GM23248 (cell line): Measurements from ENCODE around the gene DPCD. TPM values are rescaled to one million over a fixed set of nuclear protein-coding genes. Genes with fewer than 3 reads are reported as not detected.
"Not testable (repeated sequence)": the region's sequence is repeated elsewhere in the genome, so short reads cannot be mapped to it uniquely, and the experiment has no call there.

Source experiments
- DNase-seq: peaks from one replicate; pipeline ENCODE4 v3.0.0-alpha.2; 2015
- H2AFZ ChIP-seq: fragments of 200-600 bp; sonication (generic); 2 replicates; pipeline ENCODE4 v1.6.1; 2016; ENCODE audit warnings: antibody characterized with exemption
- H3F3A ChIP-seq: fragments of 200-600 bp; sonication (generic); 2 replicates; pipeline ENCODE4 v1.6.1; 2016; ENCODE audit warnings: mild to moderate bottlenecking, antibody characterized with exemption, mixed run types; ENCODE audit not compliant: insufficient read depth
- H3K27ac ChIP-seq: fragments of 200-600 bp; sonication (generic); 2 replicates; pipeline ENCODE4 v1.5.1; 2016; ENCODE audit warnings: mild to moderate bottlenecking
- H3K27me3 ChIP-seq: fragments of 200-600 bp; sonication (generic); replicated peaks from 2 replicates; pipeline ENCODE4 v1.6.1; 2016; ENCODE audit warnings: mild to moderate bottlenecking; ENCODE audit not compliant: insufficient read depth
- H3K36me3 ChIP-seq: fragments of 200-600 bp; sonication (generic); 2 replicates; pipeline ENCODE4 v1.6.1; 2016; ENCODE audit warnings: low read depth, mild to moderate bottlenecking
- H3K4me1 ChIP-seq: fragments of 200-600 bp; sonication (generic); 2 replicates; pipeline ENCODE4 v1.6.1; 2016; ENCODE audit warnings: mild to moderate bottlenecking; ENCODE audit not compliant: insufficient read depth
- H3K4me2 ChIP-seq: fragments of 200-600 bp; sonication (generic); one replicate; pipeline ENCODE4 v1.6.1; 2016; ENCODE audit warnings: mild to moderate bottlenecking; ENCODE audit not compliant: unreplicated experiment
- H3K4me3 ChIP-seq: fragments of 200-600 bp; sonication (generic); 2 replicates; pipeline ENCODE4 v1.5.1; 2016; ENCODE audit warnings: mild to moderate bottlenecking
- H3K79me2 ChIP-seq: fragments of 200-600 bp; sonication (generic); 2 replicates; pipeline ENCODE4 v1.6.1; 2016; ENCODE audit warnings: mild to moderate bottlenecking; ENCODE audit not compliant: insufficient read depth
- H3K9ac ChIP-seq: fragments of 200-600 bp; sonication (generic); 2 replicates; pipeline ENCODE4 v1.6.1; 2016; ENCODE audit warnings: mild to moderate bottlenecking
- H3K9me2 ChIP-seq: fragments of 200-600 bp; sonication (generic); 2 replicates; pipeline ENCODE4 v1.6.1; 2016; ENCODE audit warnings: mixed run types, mild to moderate bottlenecking, moderate library complexity; ENCODE audit not compliant: insufficient read depth
- H3K9me3 ChIP-seq: fragments of 200-600 bp; sonication (generic); one replicate; pipeline ENCODE4 v1.6.1; 2017; ENCODE audit warnings: low read depth
- H4K20me1 ChIP-seq: fragments of 200-600 bp; sonication (generic); 2 replicates; pipeline ENCODE4 v1.6.0; 2016; ENCODE audit not compliant: insufficient read depth
- EZH2 ChIP-seq: fragments of 200-600 bp; sonication (generic); IDR thresholded peaks from 2 replicates; pipeline ENCODE4 v1.6.1; 2018; ENCODE audit warnings: antibody characterized with exemption, mild to moderate bottlenecking; ENCODE audit not compliant: insufficient read depth, poor library complexity, severe bottlenecking
- EZH2phosphoT487 ChIP-seq: fragments of 200-600 bp; sonication (generic); IDR thresholded peaks from 2 replicates; pipeline ENCODE4 v1.6.1; 2018; ENCODE audit warnings: antibody characterized with exemption, moderate library complexity, mild to moderate bottlenecking, low read depth; ENCODE audit not compliant: insufficient read depth
- WGBS, 2 experiments: methylation state at CpG; one replicate each; pipeline ENCODE4 v1.1.6; 2015 to 2017; ENCODE audit warnings: low lambda C conversion rate in 2 of 2, low coverage in 1 of 2; ENCODE audit errors: missing lambda C conversion rate in 2 of 2; 5-methylcytosine and 5-hydroxymethylcytosine counted together
- in situ Hi-C: fragments of 300-500 bp; cut with MboI; formaldehyde crosslinking; loops from 2 replicates; pipeline ENCODE4 v1.15.0; 2020
- polyA plus RNA-seq: library from polyadenylated mRNA; unstranded; fragments of >200 nt; fragmentation: Nextera tagmentation; extraction: Ambion mirVana; gene quantifications from 2 replicates; pipeline ENCODE4 v1.2.1, GENCODE V29; 2016
- total RNA-seq: library from RNA; depleted of rRNA; stranded (reverse); fragments of >200 nt; shearing (Covaris generic); gene quantifications from 2 replicates; pipeline ENCODE4 v1.2.3, GENCODE V29; 2014

Gene DPCD
- total and polyA plus RNA-seq, 2 experiments from 2014 or later = 57.9 to 59.9 TPM

DNA sequence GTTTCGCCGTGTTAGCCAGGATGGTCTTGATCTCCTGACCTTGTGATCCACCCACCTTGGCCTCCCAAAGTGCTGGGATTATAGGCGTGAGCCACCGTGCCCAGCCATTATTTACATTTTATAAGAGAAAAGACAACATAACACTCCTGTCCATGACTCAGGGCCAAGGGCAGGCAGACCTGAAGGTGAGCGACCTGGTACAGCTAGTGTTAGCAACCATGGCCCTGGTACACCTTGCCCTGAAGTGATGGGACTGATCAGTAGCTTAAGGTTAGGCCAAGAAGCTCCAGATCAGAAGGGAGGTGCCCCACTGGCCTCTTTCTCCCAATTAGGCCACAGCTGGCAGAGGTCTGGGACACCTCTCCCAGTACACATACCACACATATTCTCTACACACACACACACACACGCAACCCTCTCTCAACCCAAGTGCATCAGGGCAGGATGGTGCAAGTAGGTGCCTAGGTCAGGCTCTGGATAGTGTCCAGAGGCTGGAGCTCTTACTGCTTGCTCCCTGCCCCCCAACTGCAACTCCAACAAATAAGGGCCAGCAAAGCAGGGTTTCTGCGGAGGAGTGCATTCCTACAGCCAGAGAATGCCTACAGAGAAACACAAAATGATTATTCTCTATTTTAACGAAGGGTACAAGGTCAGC lies 43.8 kb downstream of the DPCD start:
- Histone ChIP-seq H3K79me2 (no peaks in the 10 kb centered on the region), H3K9me3 (no peaks in the 10 kb centered on the region), H3F3A (no peaks in the 10 kb centered on the region), H3K27ac (no peak overlapping the region), H3K9me2 (no peaks in the 10 kb centered on the region), H4K20me1 (no peaks in the 10 kb centered on the region), H3K4me1 (no peaks in the 10 kb centered on the region), H3K27me3 (no peaks in the 10 kb centered on the region), H3K4me2 (no peak overlapping the region), H3K36me3 (no peaks in the 10 kb centered on the region), H3K4me3 (no peak overlapping the region), H2AFZ (no peak overlapping the region), H3K9ac (no peak overlapping the region)
- in situ Hi-C loops = no loop called here
- TF ChIP-seq EZH2 (no peak), EZH2phosphoT487 (no peak)
- WGBS, 2 experiments = 94 to 99% methylated on average over 8 of the region's 8 CpGs
- DNase-seq = no peak

DNA sequence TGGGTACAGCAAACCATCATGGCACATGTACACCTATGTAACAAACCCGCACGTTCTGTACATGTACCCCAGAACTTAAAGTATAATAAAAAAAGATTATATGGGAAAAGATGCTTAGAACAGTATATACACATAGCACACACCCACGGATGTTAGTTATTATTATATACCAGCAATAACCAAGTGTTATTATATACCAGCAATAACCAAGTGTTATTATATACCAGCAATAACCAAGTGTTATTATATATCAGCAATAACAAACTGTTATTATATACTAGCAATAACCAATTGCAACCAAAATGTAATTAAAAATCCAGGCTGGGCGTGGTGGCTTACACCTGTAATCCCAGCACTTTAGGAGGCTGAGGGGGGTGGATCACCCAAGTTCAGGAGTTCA lies 45.4 kb downstream of the DPCD start:
- in situ Hi-C loops, H3K4me1 ChIP-seq, H3K4me3 ChIP-seq, H3K9ac ChIP-seq, H3K9me2 ChIP-seq, H3K4me2 ChIP-seq, H3K27me3 ChIP-seq, H3F3A ChIP-seq, H3K36me3 ChIP-seq, H3K79me2 ChIP-seq, H2AFZ ChIP-seq, H4K20me1 ChIP-seq, DNase-seq, H3K9me3 ChIP-seq, H3K27ac ChIP-seq: not testable (repeated sequence)
- WGBS, 2 experiments = 76 to 84% methylated on average over 4 of the region's 4 CpGs

DNA sequence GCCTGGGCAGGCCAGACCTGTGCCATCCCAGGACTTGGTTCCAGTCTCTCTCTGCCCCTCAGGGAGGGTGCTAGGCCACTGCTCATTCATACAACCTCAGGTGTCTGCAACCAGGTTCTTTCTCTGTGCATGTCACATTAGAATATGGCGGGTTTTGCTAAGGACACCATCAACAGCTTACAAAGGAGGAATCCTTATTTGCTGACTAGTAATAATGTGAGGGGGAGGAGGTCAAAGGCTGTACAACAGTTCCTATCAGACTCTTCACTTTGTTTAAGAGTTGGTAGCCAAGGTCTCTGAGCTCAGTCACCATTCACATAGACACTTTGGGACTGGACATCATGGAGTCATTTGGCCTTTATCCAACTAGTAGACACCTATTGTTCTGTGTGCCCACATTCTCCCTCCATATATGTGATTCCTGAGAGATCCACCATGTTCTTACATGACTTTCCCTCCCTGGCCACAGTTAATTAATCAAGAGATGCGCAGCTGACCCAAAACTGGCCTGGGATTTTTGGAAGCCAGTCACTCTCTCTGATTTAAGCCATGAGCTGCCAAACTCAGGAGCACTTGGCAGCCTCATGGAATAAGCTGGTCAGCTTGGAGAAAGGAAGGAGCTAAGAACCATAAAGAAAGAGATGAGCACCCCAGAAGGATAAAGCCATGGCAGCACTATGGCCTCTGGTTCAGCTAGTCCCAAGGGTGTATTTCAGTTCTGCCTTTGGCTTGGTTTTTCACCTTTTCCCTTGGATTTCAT lies 51.2 kb downstream of the DPCD start:
- no peak overlapping the region for H3K9ac ChIP-seq
- no peak overlapping the region for H2AFZ ChIP-seq
- H3K27me3 ChIP-seq = no peaks in the 10 kb centered on the region
- DNase-seq = no peak
- 89 to 93% methylated on average over 2 of the region's 2 CpGs for WGBS, 2 experiments
- no peaks in the 10 kb centered on the region for H3K36me3 ChIP-seq
- in situ Hi-C loops = no loop called here
- no peaks in the 10 kb centered on the region for H3K9me2 ChIP-seq
- no peaks in the 10 kb centered on the region for H3K79me2 ChIP-seq
- H3F3A ChIP-seq = no peaks in the 10 kb centered on the region
- H3K4me1 ChIP-seq = no peaks in the 10 kb centered on the region
- no peak overlapping the region for H3K27ac ChIP-seq
- no peak overlapping the region for H3K4me2 ChIP-seq
- TF ChIP-seq EZH2phosphoT487 = no peak
- no peak for TF ChIP-seq EZH2
- no peaks in the 10 kb centered on the region for H4K20me1 ChIP-seq
- H3K9me3 ChIP-seq = no peaks in the 10 kb centered on the region
- no peak overlapping the region for H3K4me3 ChIP-seq

DNA sequence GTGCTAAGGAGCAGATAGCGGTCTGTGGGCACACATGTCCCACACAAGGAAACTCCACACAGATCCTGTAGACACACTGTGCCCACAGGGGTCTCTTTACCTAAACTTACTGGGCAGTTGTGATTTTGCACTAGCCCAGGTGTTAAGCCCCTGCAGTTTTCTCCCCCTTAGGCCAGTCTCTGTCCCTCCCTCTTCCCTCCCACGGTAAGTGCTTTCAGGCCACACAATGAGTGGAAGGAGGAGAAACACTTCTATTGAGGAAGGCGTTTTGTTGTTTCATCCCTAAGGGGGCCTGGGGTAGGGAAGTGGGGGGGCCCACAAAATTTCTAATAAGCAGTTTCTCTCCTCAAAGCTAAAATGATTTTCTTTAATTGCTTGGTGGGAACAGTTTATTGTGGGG lies 55.4 kb downstream of the DPCD start:
- TF ChIP-seq EZH2 = no peak
- TF ChIP-seq EZH2phosphoT487 = no peak
- Histone ChIP-seq H3K9ac (no peak overlapping the region), H3K36me3 (no peaks in the 10 kb centered on the region), H3K4me1 (no peaks in the 10 kb centered on the region), H3K4me3 (no peak overlapping the region), H4K20me1 (no peaks in the 10 kb centered on the region), H3K79me2 (no peaks in the 10 kb centered on the region), H3K9me2 (no peaks in the 10 kb centered on the region), H3K27ac (no peak overlapping the region), H3K27me3 (no peaks in the 10 kb centered on the region), H3K4me2 (no peak overlapping the region), H3K9me3 (no peaks in the 10 kb centered on the region), H3F3A (no peaks in the 10 kb centered on the region), H2AFZ (no peak overlapping the region)
- DNase-seq = no peak
- WGBS, 2 experiments = 55 to 61% methylated on average over 3 of the region's 3 CpGs
- in situ Hi-C loops = no loop called here
